ENCODE measurements around the gene SARM1. TPM values are rescaled to one million over a fixed set of nuclear protein-coding genes. Genes with fewer than 3 reads are reported as not detected.

SARM1 gene
- polyA plus RNA-seq, 1 of the 3 experiments (the other 2 are of a cell fraction) = 17.4 TPM

- CTCF ChIA-PET = no interaction called here
- Histone ChIP-seq H3K36me3 (replicated peaks in 1 of 2; ENCODE audit: control insufficient read depth in 1 of 2, insufficient read depth in 2 of 2, low read length in 1 of 2) (peaks cover 34 to 59% of the 10 kb centered on the region in 2 experiments), H3K9me3 (no peaks in the 10 kb centered on the region), H3K4me3 (ENCODE audit: low read depth in 2 of 2, low read length in 1 of 2) (no peak overlapping the region), H3K27me3 (ENCODE audit: insufficient read depth) (no peaks in the 10 kb centered on the region), H3K9me2 (no peaks in the 10 kb centered on the region), H3K27ac (ENCODE audit: low read depth in 2 of 2, low read length in 1 of 2) (no peak overlapping the region), H4K20me1 (ENCODE audit: insufficient read depth) (no peaks in the 10 kb centered on the region), H3K9ac (no peak overlapping the region), H3F3A (replicated peaks; ENCODE audit: insufficient read depth) (peaks cover 4% of the 10 kb centered on the region), H3K4me2 (no peak overlapping the region), H3K79me2 (ENCODE audit: insufficient read depth) (no peaks in the 10 kb centered on the region), H2AFZ (ENCODE audit: low read depth) (no peak overlapping the region), H3K4me1 (ENCODE audit: control insufficient read depth in 1 of 2, insufficient read depth in 2 of 2, low read depth in 1 of 2, low read length in 1 of 2) (no peaks in the 10 kb centered on the region)
- no peak for DNase-seq
- TF ChIP-seq SMC3 (IDR thresholded peaks at IDR 0.05; ENCODE audit: low read depth, low read length) (no peak), NRF1 (IDR thresholded peaks at IDR 0.05; ENCODE audit: low read depth, low read length) (no peak), EP300 (IDR thresholded peaks at IDR 0.05; ENCODE audit: borderline replicate concordance in 1 of 2, low read depth in 1 of 2, low read length in 1 of 2) (no peak), TCF12 (IDR thresholded peaks at IDR 0.05) (no peak), RAD21 (IDR thresholded peaks at IDR 0.05; ENCODE audit: low read length) (no peak), POLR2AphosphoS5 (IDR thresholded peaks at IDR 0.05; ENCODE audit: low read depth, low read length) (no peak), FOSL2 (IDR thresholded peaks at IDR 0.05; ENCODE audit: borderline replicate concordance, low read depth) (no peak), RFX5 (IDR thresholded peaks at IDR 0.05; ENCODE audit: low read length) (no peak), USF1 (IDR thresholded peaks at IDR 0.05; ENCODE audit: borderline replicate concordance, low read depth) (no peak), NFIC (IDR thresholded peaks at IDR 0.05; ENCODE audit: borderline replicate concordance) (no peak), RXRA (IDR thresholded peaks at IDR 0.05; ENCODE audit: borderline replicate concordance, low read depth) (no peak), MEF2A (IDR thresholded peaks at IDR 0.05; ENCODE audit: borderline replicate concordance, low read depth) (no peak), CHD2 (IDR thresholded peaks at IDR 0.05; ENCODE audit: low read length, partially characterized antibody) (no peak), TAF1 (IDR thresholded peaks at IDR 0.05; ENCODE audit: borderline replicate concordance, low read depth, low read length) (no peak), REST (IDR thresholded peaks at IDR 0.05; ENCODE audit: low read depth, low read length) (no peak), EZH2phosphoT487 (IDR thresholded peaks at IDR 0.05; ENCODE audit: borderline replicate concordance, low read depth) (no peak), GATA2 (CRISPR knock-in tag; IDR thresholded peaks at IDR 0.05) (no peak), ZBTB33 (IDR thresholded peaks at IDR 0.05; ENCODE audit: borderline replicate concordance, low read depth) (no peak), YY1 (IDR thresholded peaks at IDR 0.05; ENCODE audit: low read depth) (no peak)
- POLR2A ChIA-PET = no interaction called here
- 88% methylated on average over 1 of the region's 1 CpG for WGBS (ENCODE audit: low lambda C conversion rate)
Measured at GRCh38 chr17:28390984-28391383, 19.5 kb downstream of the SARM1 start.
